Sigmoid colon (tissue), 4 donors: ENCODE results near the gene ALX1.

Experiments used
- EP300 ChIP-seq, 4 donors: sonication (generic); formaldehyde crosslinking; IDR thresholded peaks; one replicate each; pipeline ENCODE4 v1.6.1; 2017; ENCODE audit warnings: antibody characterized with exemption in 4 of 4
- POLR2A ChIP-seq, 2 donors: fragments of 450-650 bp; IDR thresholded peaks; one replicate each; pipeline ENCODE4 v1.6.1; 2016; ENCODE audit warnings: antibody characterized with exemption in 2 of 2, mild to moderate bottlenecking in 2 of 2, moderate library complexity in 2 of 2
- POLR2AphosphoS5 ChIP-seq, 4 donors: sonication (generic); formaldehyde crosslinking; IDR thresholded peaks; one replicate each; pipeline ENCODE4 v1.6.1; 2017; ENCODE audit warnings: antibody characterized with exemption in 4 of 4
- TF ChIP-seq, protein P1 (sequence below), 4 experiments: fragments of 450-650 bp in 3 of 4; fragments of 200-600 bp in 1 of 4; IDR thresholded peaks; one replicate each; pipeline ENCODE4 v1.5.1; 2016 to 2019; ENCODE audit warnings: antibody characterized with exemption in 4 of 4, mild to moderate bottlenecking in 3 of 4, moderate library complexity in 2 of 4

DNA sequence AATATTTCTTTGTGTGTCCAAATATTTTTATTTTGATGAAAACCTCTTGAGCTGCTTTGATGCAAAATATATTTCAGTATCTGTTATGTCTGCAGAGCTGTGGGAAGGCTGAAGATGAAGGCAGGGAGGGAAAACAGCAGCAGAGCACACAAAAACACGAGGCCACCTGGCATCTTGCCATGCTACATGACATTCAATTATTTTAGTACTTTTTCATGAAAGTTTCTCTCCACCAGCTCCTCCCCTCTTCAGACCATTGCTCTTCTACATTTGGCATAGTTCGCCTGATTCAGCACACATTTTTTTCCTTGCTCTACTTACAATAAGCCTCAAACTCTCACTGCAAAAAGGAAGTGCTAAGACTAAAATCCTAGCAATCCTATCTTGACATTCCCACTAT, 4.6 kb upstream of the ALX1 start:
- TF ChIP-seq POLR2A (IDR thresholded peaks at IDR 0.05) (no peak), POLR2AphosphoS5 (IDR thresholded peaks at IDR 0.05) (no peak), EP300 (IDR thresholded peaks at IDR 0.05) (no peak)
- TF ChIP-seq, protein P1, sequence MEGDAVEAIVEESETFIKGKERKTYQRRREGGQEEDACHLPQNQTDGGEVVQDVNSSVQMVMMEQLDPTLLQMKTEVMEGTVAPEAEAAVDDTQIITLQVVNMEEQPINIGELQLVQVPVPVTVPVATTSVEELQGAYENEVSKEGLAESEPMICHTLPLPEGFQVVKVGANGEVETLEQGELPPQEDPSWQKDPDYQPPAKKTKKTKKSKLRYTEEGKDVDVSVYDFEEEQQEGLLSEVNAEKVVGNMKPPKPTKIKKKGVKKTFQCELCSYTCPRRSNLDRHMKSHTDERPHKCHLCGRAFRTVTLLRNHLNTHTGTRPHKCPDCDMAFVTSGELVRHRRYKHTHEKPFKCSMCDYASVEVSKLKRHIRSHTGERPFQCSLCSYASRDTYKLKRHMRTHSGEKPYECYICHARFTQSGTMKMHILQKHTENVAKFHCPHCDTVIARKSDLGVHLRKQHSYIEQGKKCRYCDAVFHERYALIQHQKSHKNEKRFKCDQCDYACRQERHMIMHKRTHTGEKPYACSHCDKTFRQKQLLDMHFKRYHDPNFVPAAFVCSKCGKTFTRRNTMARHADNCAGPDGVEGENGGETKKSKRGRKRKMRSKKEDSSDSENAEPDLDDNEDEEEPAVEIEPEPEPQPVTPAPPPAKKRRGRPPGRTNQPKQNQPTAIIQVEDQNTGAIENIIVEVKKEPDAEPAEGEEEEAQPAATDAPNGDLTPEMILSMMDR (IDR thresholded peaks at IDR 0.05), result no peak
